Stimulated activated CD4-positive, alpha-beta T cell treated with anti-CD3 and anti-CD28 coated beads, Interleukin-4, amount 100 ng/mL, for 4 hours (primary cell): ENCODE measurements around the gene TRIM42.

Source experiments
- DNase-seq, 2 experiments: peaks; one replicate each; pipeline ENCODE4 v3.0.0-alpha.2; 2020

Gene TRIM42

DNA sequence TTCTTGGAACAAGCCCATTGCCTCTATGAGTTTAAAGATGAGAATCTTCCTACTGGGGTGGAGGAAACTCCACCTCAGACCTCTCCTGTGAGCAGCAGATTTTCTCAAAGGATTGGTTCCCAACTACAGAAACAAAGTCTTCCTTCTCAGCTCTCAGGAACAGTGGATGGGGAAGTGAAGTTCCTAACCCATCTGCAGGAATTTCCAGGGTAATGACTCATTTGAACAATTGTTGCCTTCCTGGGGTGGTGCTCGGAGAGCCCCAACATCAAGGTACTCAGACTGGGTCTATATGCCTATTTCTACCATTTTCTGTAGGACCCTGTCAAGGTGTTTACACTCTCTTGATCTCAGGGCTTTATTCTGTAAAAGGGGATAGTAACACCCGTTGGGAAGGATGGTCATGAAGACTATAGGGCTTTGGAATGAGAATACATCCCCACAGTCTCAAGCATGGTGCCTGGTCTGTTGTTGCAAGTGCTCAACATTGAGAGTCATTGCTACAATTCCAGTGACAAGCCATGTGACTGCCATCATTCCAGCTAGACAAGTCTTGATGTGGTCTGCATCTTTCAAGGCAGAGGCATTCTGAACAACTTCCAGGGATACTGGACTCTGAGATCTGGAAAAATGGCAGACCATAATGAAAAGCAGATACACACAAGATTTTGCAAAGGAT, 33.0 kb downstream of the TRIM42 start:
- DNase-seq, result no peak

DNA sequence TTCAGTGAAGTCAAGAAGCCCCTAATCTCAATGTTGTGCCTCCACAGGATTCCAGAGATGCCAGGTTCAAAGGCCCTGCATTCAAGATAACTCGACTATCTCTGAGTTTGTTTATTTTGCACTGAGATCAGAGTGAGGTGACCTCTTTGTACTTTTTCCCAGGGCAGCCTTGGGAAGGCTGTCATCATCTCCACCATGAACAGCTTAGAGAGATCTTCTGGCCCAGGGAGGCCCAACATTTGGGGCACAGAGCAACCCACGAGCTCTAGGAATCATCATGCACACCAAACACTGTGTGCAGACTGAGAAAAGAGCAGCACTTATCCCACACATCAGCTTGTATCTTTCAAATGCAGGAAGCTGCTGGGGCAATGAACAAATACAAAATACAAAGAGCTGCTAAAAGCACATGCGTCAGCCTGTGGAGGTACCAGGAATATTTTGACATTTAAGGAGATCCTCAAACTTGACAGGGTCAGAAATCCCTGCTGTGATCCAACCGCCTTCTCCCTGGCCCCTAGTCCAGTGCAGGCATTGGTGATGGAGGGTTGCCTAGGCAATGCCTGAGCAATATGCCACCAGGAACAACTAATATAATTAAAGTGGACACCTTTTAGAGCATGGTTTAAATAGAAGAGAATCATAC, 33.6 kb downstream of the TRIM42 start:
- no peak for DNase-seq

DNA sequence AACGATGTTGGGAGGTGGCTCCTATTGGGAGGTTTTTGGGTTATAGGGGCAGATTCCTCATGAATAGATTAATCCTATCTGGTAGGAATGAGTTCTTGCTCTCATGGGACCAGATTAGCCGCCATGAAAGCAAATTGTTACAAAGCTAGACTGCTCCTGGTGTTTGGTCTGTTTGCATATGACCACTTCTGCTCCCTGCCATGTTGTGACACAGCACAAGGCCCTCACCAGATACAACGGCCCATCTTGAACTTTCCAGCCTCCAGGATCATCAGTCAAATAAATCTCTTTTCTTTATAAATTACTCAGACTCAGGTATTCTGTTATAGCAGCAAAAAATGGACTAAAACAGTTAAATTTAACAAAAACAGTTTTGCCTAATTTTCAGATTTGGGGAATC, 34.4 kb downstream of the TRIM42 start:
- no peak for DNase-seq

DNA sequence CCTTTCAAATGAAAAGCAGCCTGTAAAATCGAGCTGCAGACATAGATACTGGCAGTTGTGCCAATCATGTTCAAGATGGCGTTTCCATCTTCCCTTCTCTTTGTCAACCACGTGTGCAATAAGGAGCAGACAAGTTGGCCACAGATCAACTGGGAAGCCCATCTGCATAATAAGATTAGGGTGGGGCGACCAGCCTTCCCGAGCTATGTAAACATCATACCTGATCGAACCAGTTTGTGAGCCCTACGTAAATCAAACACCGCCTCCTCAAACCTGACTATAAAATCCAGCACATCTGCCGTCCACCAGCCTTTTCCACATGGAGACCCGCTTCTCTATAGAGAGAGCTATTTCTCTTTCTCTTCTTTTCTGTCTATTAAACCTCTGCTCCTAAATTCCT, 37.2 kb downstream of the TRIM42 start:
- no peak for DNase-seq

DNA sequence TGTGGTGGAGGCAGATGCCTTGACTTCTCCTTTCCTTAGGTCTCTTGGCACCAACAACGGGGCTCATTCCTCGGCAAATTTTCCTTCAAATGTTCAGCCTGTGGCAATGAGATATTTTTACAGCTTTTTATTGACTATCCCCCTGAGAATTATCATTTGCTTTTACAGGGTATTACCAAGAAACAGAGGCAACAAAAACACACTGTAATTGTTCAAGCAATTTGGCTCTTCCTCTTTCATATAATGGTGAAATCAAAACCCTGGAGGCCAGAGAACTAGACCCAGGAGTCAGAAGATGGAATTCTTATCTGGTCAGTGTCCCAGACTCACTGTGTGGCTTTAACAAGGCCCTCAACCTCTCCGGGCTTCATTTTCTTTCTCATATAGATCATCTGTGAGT, 40.1 kb downstream of the TRIM42 start:
- DNase-seq, result no peak

DNA sequence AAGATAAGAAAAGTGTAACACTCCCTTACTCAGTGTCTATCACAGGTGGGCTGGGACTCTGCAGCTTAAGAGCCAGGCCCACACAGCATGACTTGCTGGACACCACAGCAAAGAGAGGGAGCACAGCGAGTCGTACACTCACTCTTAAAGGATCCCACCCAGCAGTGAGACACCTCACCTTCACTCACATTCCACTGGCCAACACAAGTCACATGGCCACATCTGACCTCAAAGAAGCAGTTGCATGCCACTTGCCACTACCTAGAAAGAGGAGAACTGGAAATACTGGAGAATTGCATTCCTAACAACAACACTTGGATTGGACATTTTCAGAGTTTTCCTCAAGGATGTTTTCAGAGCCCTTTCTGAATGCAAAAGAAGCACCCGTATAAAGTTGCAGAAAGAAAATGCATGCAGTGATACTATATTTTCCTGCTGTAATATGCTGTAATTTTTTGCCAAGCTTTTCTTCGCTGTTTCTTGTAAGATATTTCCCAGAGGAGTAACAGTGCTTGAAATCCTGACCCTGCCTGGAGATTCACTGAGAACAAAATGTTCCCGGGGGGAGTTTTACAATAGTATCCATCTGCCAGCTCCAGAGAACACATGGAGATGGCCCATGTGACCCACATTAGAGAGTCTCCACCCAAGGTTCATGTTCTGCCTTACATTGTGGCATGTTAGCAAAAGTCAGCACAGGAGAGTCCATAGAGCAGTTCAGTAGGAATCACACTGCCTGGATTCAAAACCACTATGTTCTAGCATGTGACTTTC, 42.2 kb downstream of the TRIM42 start:
- no peak for DNase-seq

DNA sequence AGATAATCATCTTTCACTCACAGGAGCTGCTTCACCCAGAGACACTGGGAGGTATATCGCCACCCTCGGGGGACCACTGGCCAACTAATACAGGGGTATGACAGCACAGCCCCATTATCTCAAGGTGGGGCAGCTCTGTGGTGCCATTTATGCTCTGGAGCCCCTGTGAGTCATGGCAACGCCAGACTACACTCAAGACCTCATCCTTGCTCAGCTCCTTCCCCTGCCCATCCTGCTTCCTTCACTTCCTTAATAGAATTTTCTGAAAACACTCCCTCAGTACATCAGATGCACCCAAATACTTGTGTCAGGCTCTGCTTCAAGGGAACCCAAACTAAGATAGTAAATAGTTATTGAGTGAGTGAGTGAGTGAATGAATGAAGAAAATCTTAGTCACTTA, 45.7 kb downstream of the TRIM42 start:
- DNase-seq, result no peak

DNA sequence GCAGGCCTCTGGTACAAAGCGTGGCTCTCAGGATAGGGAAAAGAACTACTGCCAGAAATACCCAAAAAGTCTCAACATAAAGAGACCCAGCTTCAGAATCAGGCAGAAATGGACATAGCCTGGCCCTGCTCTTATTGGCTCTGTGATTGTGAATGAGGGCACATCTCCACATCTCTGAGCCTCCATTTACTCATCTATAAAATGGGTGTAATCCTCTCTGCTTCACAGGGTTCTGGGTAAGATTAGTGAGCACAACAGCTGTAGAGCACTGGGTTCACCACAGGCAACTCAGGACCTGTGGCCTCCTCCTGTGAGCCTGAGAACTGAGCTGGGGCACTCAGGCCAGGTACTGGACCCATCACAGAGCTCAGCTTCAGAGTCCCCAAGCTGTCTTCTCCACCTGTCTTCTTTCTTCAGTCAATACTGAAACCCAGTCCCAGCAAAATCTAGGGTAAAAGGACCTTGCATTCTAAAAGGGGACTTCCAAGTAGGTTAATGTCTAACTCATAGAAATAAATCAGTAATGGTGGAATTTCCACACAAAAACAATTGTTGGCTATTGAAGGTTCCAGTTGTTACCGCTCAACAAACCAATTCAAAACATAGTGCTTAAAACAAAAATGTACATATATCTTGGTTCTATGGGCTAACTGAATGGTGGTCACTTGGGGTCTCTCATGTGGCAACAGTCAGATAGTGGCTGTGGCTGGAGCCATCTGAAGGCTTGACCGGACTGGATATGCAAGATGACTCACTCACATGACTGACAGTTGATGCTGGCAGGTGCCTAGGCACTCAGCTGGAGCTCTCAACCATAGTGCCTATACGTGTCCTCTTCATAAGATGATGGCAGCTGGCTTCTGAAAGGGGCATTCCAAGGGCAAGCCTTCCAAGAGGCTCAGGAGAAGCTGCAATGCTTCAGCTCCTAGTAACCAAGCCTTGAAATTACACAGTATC, 47.3 kb downstream of the TRIM42 start:
- no peak for DNase-seq

DNA sequence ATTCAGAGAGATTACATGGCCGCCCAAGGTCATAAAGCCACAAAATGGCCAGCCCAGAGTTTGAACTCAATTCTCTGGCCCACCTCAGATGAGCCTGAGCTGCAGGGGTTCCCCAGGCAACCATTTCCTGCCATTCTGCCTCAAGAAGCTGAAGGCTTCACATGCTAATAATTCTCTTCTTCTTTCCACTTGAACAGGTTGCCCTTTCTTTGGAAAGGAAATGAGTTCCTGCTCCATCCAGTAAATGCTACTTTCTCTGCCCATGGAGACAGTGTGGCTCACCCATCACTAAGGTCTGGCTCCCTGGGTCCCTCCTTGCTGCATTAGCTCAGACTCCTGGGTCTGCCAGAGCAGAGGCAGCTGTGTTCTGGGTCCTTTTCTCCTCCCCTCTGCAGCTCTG, 48.2 kb downstream of the TRIM42 start:
- DNase-seq, result no peak

DNA sequence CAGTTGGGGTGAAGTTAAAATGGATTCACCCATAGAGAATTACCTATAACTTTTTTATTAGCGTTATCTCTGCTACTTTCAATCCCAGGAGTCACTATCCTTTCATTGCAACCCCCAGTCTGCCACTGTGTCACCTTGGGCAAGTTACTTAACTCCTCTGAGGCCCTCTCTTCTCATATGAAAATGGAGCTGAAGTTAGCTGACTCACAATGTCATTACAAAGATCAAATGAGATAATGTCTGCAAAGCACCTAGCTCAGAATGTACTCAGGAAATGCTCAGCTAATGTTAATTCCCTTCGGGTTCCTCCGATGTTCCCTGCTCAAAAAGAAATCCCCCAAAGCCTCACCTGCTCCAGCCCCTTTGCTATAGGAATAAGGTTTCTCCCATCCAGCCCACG, 50.0 kb downstream of the TRIM42 start:
- no peak for DNase-seq

DNA sequence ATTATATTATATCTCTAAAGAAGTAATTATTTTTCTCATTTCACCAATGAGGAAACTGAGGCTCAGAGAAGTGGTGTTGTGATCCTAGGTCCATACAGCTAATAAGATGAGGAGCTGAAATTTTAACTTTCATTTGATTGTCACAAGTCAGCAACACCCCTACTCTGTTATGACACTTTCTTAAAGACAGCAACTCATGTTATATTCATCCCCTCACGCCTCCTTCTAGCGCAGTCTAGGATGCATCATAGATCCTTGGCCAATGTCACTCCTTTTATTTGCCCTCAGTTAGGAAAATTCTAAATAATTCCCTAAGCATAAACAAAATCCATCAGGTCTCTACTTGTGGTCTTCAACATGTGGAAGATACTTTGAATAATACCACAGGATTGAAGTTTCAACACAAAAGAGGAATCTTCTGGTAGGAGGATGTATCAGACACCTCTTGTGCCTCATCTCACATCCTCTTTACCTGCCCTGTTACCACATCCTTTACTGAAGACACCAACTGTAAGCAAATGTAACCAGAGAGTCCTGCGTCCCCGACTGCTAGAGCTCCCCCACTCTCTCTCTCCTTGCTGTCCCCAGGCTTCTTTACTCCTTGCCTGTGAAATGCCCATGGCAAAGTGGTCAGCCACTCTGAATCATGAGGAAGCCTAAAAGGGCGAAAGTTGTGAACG, 53.7 kb downstream of the TRIM42 start:
- no peak for DNase-seq

DNA sequence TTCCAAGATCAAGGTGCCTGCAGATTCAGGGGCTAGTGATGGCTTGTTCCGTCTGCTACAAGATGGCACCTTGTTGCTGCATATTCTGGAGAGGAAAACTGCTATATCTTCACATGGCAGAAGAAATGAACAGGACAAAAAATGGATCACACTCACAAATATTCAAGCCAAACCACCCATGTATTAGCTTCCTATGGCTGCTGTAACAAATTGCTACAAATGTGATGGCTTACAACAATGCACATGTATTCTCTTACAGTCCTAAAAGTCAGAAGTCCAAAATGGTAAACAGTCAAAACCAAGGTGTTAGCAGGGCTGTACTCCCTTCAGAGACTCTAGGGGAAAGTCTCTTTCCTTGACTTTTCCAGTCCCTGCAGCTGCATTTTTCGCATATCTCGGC, 55.8 kb downstream of the TRIM42 start:
- no peak for DNase-seq

DNA sequence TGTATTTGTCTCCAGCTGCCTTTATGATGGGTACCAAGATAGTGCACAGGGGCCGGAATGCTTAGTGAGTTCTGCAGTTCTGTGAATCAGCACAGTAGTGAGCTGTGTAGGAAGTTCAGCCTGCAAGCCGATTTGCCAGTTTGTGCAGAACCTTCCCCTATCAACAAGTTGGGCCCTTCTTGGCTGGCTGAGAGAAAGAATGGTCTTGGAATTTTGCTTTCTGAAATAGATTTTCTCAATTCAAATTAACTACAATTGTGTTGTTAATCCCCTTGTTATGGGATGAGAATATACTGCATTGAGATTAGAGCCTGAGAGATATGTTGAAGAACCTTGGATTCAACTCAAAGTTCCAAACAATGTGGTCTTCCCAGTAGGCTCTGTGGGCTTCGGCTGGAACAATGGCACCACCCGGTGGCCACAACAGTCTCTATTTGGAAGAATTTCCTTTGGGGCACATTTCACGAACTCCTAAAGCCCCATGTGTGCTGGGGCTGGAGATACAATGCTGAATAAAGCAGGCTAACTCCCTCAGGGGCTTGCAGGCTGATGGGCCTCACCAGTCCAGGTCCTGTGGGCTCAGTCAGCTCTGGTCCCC, 59.1 kb downstream of the TRIM42 start:
- DNase-seq, result no peak

DNA sequence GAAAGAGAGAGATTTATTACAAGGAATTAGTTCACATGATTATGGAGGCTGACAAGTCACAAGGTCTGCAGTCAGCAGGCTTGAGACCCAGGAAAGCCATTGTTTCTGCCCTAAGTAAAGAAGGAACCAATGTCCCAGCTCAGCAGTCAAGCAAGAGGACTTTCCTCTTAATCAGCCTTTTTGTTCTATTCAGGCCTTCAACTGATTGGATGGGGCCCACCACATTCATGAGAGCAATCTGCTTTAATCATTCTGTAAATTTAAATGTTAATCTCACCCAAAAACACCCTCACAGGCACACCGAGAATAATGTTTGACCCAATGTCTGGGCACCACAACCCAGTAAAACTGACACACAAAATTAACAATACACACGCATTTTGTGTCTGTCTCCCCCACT, 64.3 kb downstream of the TRIM42 start:
- DNase-seq, result no peak

DNA sequence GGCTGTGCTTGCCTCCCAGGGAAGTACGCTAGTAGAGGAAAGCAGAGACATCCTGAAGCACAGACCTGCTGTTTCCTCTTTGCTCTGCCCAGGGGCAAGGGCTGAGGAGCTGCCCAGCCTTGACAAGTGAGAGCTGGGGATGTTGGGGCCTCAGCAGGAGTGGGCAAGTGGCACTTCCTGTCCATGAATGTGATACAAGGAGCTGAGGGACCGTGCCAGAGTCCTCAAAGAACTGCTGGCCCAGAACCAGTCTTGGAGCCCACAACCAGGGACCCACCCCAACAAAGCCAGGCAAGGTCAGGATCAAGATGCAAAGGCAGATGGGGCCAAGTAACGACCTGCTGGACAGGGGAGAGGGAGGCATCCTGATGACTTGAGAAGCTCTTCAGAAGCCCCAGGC, 70.3 kb downstream of the TRIM42 start:
- no peak for DNase-seq

DNA sequence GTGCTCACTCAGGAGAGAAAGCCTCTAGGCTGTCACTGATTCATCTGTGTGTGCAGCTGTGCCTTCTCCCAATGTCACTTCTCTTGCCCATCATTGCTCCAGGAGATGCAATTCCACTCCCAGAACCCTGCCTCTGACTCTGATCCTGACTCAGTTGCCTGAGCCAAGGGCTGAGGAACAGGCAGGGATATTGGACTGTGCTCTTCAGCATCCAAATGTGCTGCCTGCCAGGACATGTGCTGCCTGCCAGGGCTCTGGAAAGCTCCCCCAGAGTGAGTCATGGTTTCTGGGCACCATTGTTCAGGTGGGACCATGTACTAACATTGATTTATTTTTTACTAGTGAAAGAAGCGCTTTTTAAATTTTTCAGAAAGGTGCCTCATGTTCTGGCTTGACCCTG, 71.0 kb downstream of the TRIM42 start:
- no peak for DNase-seq
